Upper lobe of right lung (tissue), 1 donor: ENCODE data around the gene UBE2J2. TPM values are rescaled to one million over a fixed set of nuclear protein-coding genes. Genes with fewer than 3 reads are reported as not detected.
A peak's percentile ranks its signal among the peaks of the same experiment; 100 is the strongest.
"Not testable (repeated sequence)": the region's sequence is repeated elsewhere in the genome, so short reads cannot be mapped to it uniquely, and the experiment has no call there.

Source experiments
- ATAC-seq: fragments of 200-7000 bp; cut with Tn5 transposase; one replicate; pipeline ENCODE4 v1.9.1; 2020; ENCODE audit warnings: mild to moderate bottlenecking, moderate library complexity
- DNase-seq: peaks from one replicate; pipeline ENCODE4 v3.0.0-alpha.2; 2020
- H3K27ac ChIP-seq: fragments of 200-600 bp; one replicate; pipeline ENCODE4 v1.8.0; 2022
- H3K27me3 ChIP-seq: fragments of 200-600 bp; one replicate; pipeline ENCODE4 v1.8.0; 2022; ENCODE audit warnings: mild to moderate bottlenecking
- H3K36me3 ChIP-seq: fragments of 200-600 bp; one replicate; pipeline ENCODE4 v1.8.0; 2022
- H3K4me1 ChIP-seq: fragments of 200-600 bp; one replicate; pipeline ENCODE4 v1.8.0; 2022
- H3K4me3 ChIP-seq: fragments of 200-600 bp; one replicate; pipeline ENCODE4 v1.8.0; 2022; ENCODE audit warnings: mild to moderate bottlenecking
- H3K9me3 ChIP-seq: fragments of 200-600 bp; one replicate; pipeline ENCODE4 v1.8.0; 2022
- CTCF ChIP-seq: fragments of 200-600 bp; IDR thresholded peaks from one replicate; pipeline ENCODE4 v1.8.0; 2022; ENCODE audit warnings: antibody characterized with exemption
- intact Hi-C: fragments of 100-400 bp; cut with DNase I; formaldehyde crosslinking; loops from one replicate; pipeline ENCODE4 v1.11.0; 2022
- total RNA-seq: library from RNA; stranded (reverse); fragmentation: NEBNext Ultra II Directional; extraction: Animal tissue kit (Norgen Biotek cat#: 25700); gene quantifications from one replicate; pipeline ENCODE4 v1.2.1, GENCODE V29; 2021
- donor health status: DM: no; HTN: yes; CAD: no; lungs with severe emphysema.

UBE2J2 gene
- total RNA-seq, 1 donor from 2014 or later = 52.5 TPM

- no peak for ATAC-seq
- TF ChIP-seq CTCF = no peak
- peak overlapping the region; percentile 17 for H3K27ac ChIP-seq
Observed at GRCh38 chr1:1319646-1319941, 45.9 kb upstream of the UBE2J2 start.

GRCh38 chr1:1318777-1319645, 45.4 kb upstream of the UBE2J2 start:
- intact Hi-C loops = no loop called here
- peaks cover 33% of the 10 kb centered on the region for H3K36me3 ChIP-seq
- ATAC-seq (no peak), DNase-seq (no peak)
- H3K4me3 ChIP-seq = no peak overlapping the region
- H3K4me1 ChIP-seq = peaks cover 24% of the 10 kb centered on the region
- H3K27me3 ChIP-seq = no peaks in the 10 kb centered on the region
- peak overlapping the region; percentile 72 for H3K27ac ChIP-seq
- no peaks in the 10 kb centered on the region for H3K9me3 ChIP-seq
- no peak for TF ChIP-seq CTCF

More at GRCh38 chr1:1319646-1319941, 45.9 kb upstream of the UBE2J2 start:
- Histone ChIP-seq H3K27me3 (no peaks in the 10 kb centered on the region), H3K4me1 (peaks cover 24% of the 10 kb centered on the region), H3K9me3 (no peaks in the 10 kb centered on the region), H3K36me3 (peaks cover 27% of the 10 kb centered on the region), H3K4me3 (no peak overlapping the region)
- no peak for DNase-seq
- intact Hi-C loops = no loop called here

- TF ChIP-seq CTCF = no peak
- intact Hi-C loops = no loop called here
- Histone ChIP-seq H3K9me3 (no peaks in the 10 kb centered on the region), H3K27me3 (no peaks in the 10 kb centered on the region), H3K36me3 (peaks cover 41% of the 10 kb centered on the region), H3K4me1 (peaks cover 19% of the 10 kb centered on the region), H3K27ac (peak overlapping the region; percentile 72), H3K4me3 (no peak overlapping the region)
- ATAC-seq (peak; percentile 75), DNase-seq (peak; percentile 87)
Observed at GRCh38 chr1:1318131-1318652, 44.5 kb upstream of the UBE2J2 start.

- intact Hi-C loops = no loop called here
- H3K27ac ChIP-seq = peak overlapping the region; percentile 72
- no peaks in the 10 kb centered on the region for H3K27me3 ChIP-seq
- H3K4me1 ChIP-seq = peaks cover 15% of the 10 kb centered on the region
- no peak for ATAC-seq
- peaks cover 49% of the 10 kb centered on the region for H3K36me3 ChIP-seq
- DNase-seq = no peak
- H3K4me3 ChIP-seq = no peak overlapping the region
- no peaks in the 10 kb centered on the region for H3K9me3 ChIP-seq
- TF ChIP-seq CTCF = no peak
Observed at GRCh38 chr1:1317420-1317819, 43.8 kb upstream of the UBE2J2 start.

- H3K27ac ChIP-seq, DNase-seq, H3K4me3 ChIP-seq, H3K27me3 ChIP-seq, H3K9me3 ChIP-seq, intact Hi-C loops, ATAC-seq: not testable (repeated sequence)
- Histone ChIP-seq H3K36me3 (peaks cover 60% of the 10 kb centered on the region), H3K4me1 (peaks cover 12% of the 10 kb centered on the region)
Observed at GRCh38 chr1:1316199-1316598, 42.5 kb upstream of the UBE2J2 start.

- Histone ChIP-seq H3K9me3 (no peaks in the 10 kb centered on the region), H3K4me1 (peaks cover 7% of the 10 kb centered on the region), H3K4me3 (no peak overlapping the region), H3K36me3 (peaks cover 64% of the 10 kb centered on the region), H3K27me3 (no peaks in the 10 kb centered on the region), H3K27ac (no peak overlapping the region)
- DNase-seq (no peak), ATAC-seq (no peak)
- no peak for TF ChIP-seq CTCF
- intact Hi-C loops = no loop called here
Observed at GRCh38 chr1:1315435-1315954, 41.8 kb upstream of the UBE2J2 start.
